ENCODE measurements around the gene LMNB1.
A peak's percentile ranks its signal among the peaks of the same experiment; 100 is the strongest.

DNA sequence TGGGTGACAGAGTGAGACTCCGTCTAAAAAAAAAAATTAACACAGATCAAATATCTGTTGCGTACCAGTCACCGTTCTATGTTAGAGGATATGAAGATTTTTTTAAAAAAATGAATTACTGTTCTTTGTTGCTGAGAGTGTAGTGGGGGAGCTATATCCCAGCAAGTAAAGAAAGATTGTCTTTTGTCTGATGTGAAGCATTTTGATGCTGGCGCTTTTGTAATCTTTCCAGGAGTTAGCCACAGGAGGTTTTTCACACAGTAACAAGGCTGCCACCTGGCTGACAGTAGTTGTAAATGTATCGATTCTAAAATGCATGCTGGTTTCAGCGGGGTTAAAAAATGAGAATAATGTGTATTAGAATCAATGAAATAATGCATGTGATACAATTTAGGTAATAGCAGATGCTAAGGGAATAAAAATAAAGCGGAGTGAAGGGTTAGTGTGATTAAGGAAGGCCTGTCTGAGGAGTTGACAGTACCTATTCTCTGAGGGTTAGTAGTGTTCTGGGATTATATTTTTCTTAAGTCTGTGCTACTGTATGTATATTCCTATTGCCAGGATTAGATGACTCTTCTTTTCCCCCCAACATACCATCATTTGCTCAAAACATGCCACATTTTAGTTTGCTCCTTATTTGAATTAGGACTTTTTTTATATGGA, 3.4 kb downstream of the LMNB1 start:
- TF ChIP-seq GRHL2 (CRISPR knock-in tag; IDR thresholded peaks at IDR 0.05; ENCODE audit: insufficient replicate concordance, severe bottlenecking) (no peak), E2F1 (CRISPR knock-in tag; IDR thresholded peaks at IDR 0.05) (no peak), MYBL2 (CRISPR knock-in tag; IDR thresholded peaks at IDR 0.05) (no peak), JUN (CRISPR knock-in tag; IDR thresholded peaks at IDR 0.05) (no peak), ESRRA (CRISPR knock-in tag; IDR thresholded peaks at IDR 0.05; ENCODE audit: borderline replicate concordance) (no peak), TEAD4 (CRISPR knock-in tag; IDR thresholded peaks at IDR 0.05) (no peak)
- TF ChIP-seq, protein P1, sequence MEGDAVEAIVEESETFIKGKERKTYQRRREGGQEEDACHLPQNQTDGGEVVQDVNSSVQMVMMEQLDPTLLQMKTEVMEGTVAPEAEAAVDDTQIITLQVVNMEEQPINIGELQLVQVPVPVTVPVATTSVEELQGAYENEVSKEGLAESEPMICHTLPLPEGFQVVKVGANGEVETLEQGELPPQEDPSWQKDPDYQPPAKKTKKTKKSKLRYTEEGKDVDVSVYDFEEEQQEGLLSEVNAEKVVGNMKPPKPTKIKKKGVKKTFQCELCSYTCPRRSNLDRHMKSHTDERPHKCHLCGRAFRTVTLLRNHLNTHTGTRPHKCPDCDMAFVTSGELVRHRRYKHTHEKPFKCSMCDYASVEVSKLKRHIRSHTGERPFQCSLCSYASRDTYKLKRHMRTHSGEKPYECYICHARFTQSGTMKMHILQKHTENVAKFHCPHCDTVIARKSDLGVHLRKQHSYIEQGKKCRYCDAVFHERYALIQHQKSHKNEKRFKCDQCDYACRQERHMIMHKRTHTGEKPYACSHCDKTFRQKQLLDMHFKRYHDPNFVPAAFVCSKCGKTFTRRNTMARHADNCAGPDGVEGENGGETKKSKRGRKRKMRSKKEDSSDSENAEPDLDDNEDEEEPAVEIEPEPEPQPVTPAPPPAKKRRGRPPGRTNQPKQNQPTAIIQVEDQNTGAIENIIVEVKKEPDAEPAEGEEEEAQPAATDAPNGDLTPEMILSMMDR (IDR thresholded peaks at IDR 0.05) = peak; percentile 58

All from WTC11 (cell line).